ENCODE results near the gene DEFB124.

GRCh38 chr20:31490752-31491151 is 15.8 kb upstream of the DEFB124 start:
- TF ChIP-seq, protein P1, sequence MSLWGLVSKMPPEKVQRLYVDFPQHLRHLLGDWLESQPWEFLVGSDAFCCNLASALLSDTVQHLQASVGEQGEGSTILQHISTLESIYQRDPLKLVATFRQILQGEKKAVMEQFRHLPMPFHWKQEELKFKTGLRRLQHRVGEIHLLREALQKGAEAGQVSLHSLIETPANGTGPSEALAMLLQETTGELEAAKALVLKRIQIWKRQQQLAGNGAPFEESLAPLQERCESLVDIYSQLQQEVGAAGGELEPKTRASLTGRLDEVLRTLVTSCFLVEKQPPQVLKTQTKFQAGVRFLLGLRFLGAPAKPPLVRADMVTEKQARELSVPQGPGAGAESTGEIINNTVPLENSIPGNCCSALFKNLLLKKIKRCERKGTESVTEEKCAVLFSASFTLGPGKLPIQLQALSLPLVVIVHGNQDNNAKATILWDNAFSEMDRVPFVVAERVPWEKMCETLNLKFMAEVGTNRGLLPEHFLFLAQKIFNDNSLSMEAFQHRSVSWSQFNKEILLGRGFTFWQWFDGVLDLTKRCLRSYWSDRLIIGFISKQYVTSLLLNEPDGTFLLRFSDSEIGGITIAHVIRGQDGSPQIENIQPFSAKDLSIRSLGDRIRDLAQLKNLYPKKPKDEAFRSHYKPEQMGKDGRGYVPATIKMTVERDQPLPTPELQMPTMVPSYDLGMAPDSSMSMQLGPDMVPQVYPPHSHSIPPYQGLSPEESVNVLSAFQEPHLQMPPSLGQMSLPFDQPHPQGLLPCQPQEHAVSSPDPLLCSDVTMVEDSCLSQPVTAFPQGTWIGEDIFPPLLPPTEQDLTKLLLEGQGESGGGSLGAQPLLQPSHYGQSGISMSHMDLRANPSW (CRISPR knock-in tag; conservative IDR thresholded peaks at IDR 0.05; ENCODE audit: low read depth), result no peak
- TF ChIP-seq ZNF317 (CRISPR knock-in tag; IDR thresholded peaks at IDR 0.05; ENCODE audit: borderline replicate concordance, low read depth) (no peak), CTCF (IDR thresholded peaks at IDR 0.05) (no peak), ETV6 (CRISPR knock-in tag; IDR thresholded peaks at IDR 0.05) (no peak), ZNF671 (CRISPR knock-in tag; IDR thresholded peaks at IDR 0.05) (no peak), NR2C2 (CRISPR knock-in tag; IDR thresholded peaks at IDR 0.05) (no peak), FOXK1 (CRISPR knock-in tag; IDR thresholded peaks at IDR 0.05) (no peak), ATF1 (CRISPR knock-in tag; IDR thresholded peaks at IDR 0.05) (no peak), MYBL2 (CRISPR knock-in tag; IDR thresholded peaks at IDR 0.05) (no peak), FOXJ3 (CRISPR knock-in tag; IDR thresholded peaks at IDR 0.05; ENCODE audit: borderline replicate concordance) (no peak), ZNF512 (CRISPR knock-in tag; IDR thresholded peaks at IDR 0.05; ENCODE audit: borderline replicate concordance) (no peak)

All from WTC11 (cell line).